Suppressor macrophage treated with lipopolysaccharide for 4 hours (primary cell): Measurements from ENCODE around the gene TTLL8.
"Not testable (repeated sequence)": the region's sequence is repeated elsewhere in the genome, so short reads cannot be mapped to it uniquely, and the experiment has no call there.

Experiments
- DNase-seq: peaks from one replicate; pipeline ENCODE4 v3.0.0-alpha.2; 2020

Gene TTLL8

DNA sequence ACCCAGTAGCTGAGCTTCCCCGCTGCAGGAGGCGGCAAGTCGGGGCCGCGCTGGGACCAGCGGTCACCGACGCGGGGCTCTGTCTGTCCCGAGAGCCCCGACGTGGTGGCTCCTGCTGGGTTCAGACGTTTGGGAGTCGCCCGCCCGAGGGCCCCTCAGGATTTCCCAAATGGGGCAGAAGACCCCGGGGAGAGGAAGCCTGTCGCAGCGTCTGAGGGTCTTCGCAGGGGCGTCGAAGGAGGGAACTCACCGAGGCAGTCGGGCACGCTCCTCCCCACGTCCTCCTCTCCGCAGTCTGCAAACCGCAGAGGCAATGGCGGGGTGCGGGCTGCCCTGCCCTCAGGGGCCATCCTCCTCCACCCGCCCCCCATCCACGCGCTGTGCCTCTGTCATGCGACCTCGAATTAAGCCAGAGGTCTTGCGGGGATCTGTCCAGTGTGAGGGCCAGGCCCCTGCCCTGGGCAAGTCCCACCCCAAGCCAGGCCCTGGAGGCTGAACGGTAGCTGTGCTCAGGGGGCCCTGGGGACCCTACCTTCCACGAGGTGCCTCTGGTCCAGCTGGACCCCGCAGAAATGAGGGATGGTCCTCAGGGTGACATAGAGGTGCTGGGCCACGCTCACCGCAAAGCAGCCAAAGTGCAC, 58.0 kb downstream of the TTLL8 start:
- DNase-seq, result no peak

DNA sequence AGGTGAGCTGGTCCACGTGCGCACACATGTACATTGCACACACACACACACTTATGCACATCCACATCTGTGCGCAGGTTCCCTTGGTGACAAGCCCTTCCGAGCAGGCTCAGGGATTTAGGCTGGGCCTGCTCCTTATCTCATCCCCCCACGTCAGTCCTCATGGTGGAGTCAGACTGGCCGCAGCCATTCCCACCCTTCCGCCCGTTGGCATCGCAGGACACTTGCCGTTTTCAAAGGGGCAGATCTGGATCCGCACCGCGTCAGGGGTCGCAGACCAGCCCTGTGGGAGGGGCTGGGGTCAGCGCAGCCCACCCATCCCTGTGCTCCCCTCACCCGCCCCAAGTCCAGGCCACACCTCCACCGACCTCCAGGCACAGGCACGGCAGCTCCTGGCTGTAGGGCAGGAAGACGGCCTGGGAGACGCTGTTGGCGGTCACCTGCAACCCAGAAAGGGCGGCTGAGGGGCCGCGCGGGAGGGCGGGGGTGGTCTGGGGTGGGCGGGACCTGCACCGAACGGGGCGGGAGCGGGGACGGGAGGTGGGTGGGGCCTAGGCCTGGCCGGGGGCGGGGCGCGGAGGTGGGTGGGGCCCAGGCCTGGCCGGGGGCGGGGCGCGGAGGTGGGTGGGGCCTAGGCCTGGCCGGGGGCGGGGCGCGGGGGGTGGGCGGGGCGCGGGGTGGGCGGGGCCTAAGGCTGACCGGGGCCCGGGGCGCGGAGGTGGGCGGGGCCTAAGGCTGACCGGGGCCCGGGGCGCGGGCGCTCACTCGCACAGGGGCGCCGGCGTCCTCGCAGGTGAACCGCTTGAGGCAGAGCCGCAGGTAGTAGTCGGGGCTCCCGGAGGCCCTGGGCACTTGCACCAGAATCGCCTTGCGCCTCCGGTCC, 58.8 kb downstream of the TTLL8 start:
- peak; percentile 55 for DNase-seq

DNA sequence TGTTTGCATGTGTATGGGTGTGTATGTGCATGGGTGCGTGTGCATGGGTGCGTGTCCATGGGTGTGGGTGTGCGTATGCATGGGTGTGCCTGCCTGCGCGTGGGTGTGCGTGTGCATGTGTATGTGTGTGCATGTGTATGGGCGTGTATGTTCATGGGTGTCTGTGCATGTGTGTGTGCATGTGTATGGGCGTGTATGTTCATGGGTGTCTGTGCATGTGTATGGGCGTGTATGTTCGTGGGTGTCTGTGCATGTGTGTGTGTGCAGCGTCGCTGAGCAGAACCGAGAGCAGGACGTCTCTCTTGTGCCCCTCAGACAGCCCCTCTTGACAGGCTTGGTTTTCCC, 59.4 kb downstream of the TTLL8 start:
- no peak for DNase-seq

DNA sequence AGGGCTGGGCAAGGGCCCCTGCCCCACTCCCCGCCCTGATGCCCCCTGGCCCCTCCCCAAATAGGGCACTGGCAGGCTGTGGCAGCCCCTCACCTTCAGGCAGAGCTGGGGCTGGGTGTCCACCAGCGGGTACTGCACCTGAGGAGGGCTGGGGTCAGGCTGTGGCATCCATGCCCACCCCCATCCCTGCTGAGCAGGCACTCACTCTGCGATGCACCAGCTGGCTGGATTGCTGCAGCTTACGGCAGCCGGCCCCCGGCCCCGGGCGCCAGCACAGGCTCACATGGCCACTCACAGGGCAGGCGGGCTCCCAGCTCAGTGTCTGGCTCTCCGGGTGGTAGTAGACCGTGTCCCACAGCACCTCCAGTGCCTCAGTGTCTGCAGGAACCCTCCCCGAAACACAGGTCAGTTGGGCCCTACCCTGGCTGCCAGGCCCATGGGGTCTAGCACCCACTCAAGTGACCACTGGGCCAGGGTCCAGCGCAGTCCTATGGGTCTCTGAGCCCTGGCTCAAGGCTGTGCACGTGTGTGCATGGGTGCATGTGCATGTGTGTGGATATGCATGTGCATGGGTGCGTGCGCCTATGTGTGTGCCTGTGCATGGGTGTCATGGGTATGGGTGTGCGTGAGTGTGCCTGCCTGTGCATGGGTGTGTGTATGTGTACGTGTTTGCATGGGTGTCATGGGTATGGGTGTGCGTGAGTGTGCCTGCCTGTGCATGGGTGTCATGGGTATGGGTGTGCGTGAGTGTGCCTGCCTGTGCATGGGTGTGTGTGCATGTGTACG, 60.0 kb downstream of the TTLL8 start:
- no peak for DNase-seq

DNA sequence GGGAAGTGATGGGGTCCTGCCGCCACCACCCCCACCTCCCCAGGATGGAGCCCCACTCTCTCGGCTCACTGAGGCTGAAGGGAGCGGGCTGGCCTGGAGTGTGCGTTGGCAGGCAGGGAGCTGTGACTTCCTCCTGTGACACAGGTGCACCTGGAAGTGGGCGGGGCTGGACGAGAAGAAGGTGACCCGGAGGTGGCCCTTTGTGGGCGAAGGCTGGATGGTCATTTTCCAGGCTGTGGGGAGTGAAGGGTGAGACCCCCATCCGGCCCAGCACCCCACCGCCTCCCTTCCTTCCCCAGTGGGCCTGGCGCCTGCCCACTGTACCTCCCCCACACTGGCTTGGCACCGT, 60.9 kb downstream of the TTLL8 start:
- DNase-seq, result no peak

DNA sequence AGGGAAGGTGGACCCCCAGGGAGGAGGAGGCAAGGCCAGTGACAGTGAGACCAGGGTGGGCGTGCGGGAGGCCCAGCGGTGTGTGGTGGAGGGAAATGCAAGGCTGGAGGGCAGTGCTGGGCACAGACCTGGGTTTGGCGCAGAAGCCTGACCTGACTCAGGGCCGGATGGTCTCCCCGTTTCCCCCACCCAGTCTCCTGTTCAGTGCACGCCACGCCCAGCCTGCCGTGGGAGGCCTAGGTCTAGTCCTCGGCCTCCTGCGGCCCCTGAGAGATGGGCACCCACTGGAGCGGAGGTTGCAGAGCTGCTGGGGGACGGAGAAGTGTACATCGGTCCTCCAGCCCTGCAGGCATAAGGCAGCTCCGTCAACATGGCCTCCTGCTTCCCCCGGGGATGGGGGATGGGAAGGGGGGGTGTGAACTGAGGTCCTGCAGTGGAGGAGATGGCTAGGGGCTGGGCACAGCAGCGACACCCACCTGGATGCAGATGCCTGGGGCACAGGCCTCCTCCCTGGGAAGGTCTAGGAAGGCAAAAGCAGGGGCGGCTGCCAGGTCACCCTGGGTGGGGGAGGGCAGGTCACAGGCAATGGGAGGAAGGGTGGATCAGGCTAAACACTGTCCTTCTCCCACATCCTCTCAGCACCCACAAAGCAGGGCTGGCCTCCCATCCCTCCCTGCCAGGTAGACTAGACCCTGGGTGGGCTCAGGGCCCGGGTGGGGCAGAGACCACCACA, 61.4 kb downstream of the TTLL8 start:
- DNase-seq, result no peak

DNA sequence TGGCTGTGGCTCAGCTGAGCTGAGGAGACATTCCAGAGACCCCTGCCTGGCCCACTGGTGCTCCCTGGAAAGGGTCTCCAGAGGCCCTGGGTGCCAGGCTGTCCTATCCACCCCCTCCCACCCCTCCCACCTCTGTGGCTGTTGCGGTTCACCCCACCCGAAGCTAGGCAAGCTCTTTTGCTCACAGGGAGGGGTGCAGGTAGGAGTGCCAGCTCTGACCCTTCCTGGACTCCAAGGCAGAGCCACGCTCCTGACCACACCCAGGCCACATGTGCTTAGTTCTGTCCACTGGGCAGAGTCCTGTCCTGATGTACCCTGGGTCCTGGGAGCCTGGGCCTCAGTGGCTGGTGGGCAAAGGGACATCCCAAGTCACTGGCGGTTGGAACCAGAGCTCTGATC, 62.0 kb downstream of the TTLL8 start:
- DNase-seq, result no peak

DNA sequence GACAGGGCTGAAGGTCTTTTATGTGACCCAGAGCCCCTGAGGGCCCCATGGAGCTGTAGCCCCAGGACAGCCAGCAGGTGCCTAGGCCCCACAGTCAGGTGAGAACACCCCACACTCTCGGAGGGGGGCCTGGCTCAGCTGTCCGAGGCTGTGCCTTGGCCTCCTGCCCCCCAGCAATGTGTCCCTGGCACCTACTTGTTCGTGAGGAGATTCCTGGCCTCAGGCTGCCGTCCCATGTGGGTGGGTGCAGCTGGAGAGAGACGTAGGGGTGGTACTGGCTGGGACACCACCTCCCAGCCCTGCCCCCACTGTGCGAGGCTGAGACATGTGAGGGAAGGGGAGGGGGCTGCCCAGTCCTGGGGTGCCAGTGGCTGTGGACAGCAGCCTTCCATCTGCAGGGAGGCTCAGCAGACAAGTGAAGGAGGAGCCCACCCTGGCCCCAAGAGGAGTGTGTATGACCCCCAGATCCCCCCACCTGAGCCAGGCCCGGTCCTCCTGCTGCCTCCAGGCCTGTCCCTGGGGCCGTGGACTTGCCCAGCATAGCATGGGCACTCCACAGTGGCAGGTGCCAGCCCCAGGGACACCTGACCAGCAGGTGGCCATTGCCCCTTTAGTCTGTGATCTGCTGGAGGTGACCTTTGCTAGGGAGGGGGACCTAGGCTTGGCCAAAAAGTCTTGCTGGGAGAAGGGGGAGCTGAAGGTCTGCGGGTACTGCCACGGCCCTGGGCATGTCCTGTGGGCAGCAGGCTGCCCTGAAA, 62.6 kb downstream of the TTLL8 start:
- no peak for DNase-seq

DNA sequence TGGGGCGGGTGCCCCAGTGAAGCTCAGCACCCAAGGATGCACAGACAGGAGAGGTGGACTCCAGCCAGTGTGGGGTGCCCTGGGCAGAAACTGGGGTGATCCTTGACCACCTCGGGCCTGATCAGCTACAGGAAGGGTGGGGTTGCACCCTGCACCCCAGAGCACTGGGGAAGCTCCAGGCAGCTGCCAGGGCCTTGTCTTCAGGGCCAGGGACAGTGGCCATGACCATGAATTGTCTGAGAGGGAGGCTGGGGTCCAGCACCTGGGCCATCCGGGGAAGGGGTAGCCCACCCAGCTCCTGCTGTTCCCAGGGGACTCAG, 63.1 kb downstream of the TTLL8 start:
- DNase-seq, result no peak

DNA sequence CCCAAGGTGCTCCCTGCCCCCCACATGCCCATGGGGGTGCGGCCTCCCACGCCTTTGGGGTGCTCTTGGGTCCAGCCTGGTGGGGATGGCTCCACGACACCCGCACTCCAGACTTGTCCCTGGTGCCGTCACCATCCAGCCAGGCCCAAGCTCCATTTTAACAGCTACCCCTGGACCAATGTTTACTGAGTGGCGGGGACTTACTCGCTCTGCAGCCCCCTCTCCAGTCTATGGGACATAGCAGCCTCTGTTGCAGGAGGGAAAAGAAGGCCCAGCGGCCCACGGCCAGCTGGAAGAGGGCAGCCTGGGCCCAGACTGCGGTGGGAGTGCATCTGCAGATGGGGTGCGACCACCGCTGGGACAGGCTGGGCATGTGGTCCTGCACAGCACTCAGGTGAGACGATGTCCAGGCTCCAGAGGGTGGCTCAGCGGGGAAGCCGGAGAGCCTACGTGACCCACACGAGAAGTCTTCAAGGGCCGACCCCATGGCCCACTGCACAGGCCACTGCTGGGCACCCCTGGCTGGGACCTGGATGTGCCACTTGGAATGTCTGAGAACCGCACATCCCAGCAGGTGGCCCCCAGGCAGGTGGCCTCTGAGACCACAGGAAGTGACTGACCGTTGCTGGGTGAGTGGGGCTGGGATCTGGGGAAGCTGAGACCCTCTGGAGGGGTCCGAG, 63.6 kb downstream of the TTLL8 start:
- no peak for DNase-seq

DNA sequence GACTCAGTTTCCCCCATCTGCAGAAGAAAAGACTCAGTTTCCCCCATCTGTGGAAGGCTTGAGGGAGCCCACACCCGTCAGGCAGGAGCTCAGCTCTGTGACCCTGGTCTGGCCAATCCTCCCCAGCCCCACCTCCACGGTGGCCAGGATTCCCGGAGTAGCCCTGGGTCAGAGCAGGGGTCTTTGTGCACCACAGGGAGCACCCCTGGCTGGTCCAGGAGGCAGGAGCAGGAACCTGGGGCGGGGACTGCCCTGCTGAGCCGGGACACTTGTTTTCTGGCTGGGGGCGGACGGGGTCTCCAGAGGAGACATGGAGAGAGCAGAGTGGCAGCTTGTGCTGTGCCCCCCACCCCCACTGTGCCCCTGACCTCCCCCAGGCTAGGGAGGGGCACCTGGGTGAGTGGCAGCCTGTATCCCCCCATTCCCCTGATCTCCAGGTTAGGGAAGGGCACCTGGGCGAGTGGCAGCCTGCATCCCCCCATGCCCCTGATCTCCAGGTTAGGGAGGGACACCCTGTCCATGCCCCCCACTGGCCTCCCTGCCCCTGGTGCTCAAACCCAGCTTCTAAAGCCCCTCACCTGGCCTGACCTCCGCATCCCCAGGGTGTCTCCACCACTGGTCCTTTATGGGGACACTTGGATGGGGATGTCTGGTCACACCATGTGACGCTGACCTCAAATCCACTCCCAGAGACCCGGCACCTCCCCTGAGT, 64.3 kb downstream of the TTLL8 start:
- DNase-seq, result no peak

DNA sequence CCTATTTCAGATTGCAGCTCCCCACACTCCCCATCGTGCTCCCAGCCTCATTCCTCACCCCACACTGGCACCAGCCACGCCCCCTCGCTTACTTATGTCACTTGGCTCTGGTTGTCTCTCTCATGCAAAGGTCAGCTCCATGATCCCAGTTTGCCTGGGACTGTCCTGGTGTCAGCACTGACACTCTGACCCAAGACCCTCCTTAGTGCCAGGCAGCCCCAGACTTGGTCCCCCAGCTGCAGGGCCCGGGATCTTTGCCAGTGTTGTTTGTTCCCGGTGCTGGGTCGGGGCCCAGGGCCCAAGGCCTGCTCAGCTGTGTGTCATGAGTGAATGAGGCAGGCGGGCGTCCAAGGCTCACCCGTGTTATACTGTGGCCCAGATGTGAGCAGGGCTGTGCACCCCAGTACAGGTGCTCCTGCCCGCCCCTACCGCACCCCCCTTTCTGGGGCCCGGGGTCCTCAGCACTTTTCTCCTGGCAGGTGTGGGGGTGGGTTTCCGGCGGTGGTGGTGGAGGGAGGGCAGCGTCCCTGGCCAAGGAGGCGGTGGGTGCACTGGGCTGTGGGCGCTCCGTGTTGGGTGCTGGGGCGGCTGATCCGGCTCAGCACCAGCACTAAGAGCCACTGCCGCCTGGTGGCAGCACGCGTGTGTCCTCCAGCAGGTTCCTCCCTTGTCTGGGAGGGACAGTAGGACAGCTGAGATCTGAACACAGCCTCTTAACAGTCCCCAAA, 65.0 kb downstream of the TTLL8 start:
- DNase-seq, result peak; percentile 85

DNA sequence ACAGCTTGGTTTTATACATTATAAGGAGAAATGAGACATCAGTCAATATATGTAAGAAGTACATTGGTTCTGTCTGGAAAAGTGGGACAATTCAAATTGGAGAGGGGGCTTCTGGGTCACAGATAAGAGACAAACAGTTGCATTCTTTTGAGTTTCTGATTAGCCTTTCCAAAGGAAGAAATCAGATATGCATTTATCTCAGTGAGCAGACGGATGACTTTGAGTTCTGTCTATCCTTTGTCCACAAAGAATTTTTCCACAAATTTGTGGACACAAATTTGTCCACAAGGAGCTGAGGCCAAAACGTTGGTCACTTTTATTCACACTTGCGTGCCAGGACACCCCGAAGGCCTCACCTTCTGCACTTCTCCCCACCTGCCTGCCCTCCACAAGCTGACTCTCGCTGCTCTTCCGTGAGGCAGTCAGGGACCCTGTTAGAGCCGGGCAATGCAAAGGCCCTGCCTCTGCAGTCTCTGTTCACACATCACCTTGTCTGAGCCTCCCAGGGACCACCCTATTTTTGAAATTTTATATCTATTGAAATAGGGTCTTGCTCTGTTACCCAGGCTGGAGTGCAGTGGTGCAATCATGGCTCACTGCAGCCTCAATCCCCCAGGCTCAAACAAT, 66.1 kb downstream of the TTLL8 start:
- no peak for DNase-seq

DNA sequence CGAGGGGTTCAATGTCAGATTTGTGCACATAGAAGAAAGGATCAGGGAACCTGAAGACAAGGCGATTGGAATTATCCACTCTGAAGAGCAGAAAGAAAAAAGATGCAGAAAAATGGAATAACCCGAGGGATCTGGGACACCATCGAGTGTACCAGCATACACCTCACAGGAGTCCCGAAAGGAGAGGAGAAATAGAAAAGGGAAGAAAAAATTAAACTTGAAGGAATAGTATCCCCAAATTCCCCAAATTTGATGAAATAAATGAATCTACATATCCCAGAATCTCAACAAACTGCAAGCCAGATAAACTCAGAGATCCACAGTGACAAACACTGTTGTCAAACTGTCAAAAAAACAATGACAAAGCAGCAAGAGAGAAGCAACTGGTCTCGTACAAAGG, 66.9 kb downstream of the TTLL8 start:
- no peak for DNase-seq

DNA sequence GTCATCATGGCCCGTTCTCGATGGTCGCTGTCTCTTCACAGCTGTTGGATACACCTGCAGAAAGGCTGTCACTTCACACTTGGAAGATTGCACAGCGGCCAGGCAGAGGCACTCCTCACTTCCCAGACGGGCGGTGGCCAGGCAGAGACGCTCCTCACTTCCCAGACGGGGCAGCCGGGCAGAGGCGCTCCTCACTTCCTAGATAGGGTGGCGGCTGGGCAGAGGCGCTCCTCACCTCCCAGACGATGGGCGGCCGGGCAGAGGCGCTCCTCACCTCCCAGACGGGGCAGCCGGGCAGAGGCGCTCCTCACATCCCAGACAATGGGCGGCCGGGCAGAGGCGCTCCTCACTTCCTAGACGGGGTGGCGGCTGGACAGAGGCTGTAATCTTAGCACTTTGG, 68.3 kb downstream of the TTLL8 start:
- DNase-seq, result not testable (repeated sequence)

DNA sequence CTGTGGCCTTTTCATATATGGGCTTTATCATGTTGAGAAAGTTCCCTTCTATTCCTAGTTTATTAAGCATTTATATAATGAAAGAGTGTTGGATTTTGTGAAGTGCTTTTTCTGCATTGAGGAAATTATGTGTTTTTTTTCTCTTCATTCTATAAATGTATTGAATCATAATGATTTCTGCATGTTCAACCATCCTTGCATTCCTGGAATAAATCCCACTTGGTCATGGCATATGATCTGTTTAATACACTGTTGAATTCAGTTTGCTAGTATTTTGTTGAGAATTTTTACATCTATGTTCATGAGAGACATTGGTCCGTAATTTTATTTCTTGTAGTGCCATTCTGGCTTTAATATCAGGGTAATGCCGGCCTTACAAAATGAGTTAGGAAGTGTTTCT, 71.8 kb downstream of the TTLL8 start:
- no peak for DNase-seq

DNA sequence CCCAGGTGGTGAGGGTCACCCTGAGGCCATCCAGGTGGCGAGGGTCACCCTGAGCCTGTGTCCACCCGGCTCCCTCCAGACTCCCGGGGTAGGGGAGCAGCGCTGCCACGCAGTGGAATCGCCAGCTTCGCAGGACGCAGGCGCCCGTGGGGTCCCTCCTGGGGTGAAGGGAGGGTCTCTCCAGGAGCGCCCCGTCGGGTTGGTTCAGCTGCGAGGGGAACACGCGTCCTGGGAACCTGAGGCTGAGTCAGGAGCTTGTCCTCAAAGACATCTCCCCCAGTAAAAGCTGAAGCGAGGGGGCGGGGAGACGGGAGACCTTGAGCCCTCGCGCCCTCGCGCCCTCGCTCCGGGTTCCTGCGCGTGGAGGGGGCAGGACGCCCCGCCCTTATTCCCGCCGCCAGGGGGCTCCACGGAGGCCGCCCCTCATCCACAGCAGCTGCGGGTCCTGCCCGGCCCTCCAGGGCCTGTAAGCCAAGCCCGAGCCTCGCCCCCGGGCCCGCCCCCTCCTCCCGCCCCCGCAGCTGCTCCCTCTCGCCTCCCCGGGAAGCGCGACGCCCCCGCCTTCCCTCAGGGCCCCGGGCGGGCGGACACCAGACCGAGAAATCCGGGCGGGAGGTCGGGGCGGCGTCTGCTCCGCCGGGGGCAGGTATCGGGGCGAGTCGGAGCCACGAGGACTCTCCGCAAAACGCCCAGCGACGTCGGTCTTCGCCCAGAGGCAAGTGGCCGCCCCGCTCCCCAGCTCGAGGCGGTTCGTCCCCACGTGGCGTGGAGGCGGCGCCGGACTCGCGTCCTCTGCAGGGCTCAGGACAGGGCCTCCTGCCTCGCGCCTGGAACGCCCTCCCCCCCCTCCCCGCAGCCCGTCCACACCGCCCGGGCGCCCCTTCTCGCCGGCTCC, 74.7 kb downstream of the TTLL8 start:
- DNase-seq, result no peak

DNA sequence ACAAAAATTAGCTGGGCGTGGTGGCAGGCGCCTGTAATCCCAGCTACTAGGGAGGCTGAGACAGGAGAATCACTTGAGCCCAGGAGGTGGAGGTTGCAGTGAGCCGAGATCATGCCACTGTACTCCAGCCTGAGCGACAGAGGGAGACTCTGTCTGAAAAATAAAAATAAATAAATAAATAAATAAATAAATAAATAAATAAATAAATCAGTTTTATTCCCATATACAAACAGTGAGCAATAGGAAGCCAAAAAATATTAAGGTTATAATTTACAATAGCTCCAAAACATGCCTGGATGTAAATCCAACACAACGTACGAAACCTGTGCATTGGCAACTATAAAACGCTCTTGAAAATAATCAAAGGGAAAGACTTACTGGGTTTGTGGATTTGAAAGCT, 76.3 kb downstream of the TTLL8 start:
- not testable (repeated sequence) for DNase-seq
